ENCODE measurements around the gene NGF. TPM values are rescaled to one million over a fixed set of nuclear protein-coding genes. Genes with fewer than 3 reads are reported as not detected.
"Not testable (repeated sequence)": the region's sequence is repeated elsewhere in the genome, so short reads cannot be mapped to it uniquely, and the experiment has no call there.

Gene NGF
- polyA plus RNA-seq, 1 donor: 1.4 TPM

DNA sequence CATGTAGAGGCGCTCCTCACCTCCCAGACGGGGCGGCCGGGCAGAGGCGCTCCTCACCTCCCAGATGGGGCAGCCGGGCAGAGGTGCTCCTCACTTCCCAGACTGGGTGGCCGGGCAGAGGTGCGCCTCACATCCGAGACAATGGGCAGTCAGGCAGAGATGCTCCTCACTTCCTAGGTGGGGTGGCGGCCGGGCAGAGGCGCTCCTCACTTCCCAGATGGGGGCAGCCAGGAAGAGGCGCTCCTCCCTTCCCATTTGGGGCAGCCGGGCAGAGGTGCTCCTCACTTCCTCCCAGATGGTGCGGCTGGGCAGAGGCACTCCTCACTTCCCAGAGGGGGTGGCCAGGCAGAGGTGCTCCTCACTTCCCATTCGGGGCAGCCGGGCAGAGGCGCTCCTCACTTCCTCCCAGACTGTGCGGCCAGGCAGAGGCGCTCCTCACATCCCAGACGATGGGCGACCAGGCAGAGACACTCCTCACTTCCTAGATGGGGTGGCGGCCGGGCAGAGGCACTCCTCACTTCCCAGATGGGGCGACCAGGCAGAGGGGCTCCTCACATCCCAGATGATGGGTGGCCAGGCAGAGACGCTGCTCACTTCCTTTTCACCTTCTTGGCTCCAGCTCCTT is 22.6 kb upstream of the NGF start:
- not testable (repeated sequence) for DNase-seq; H3K4me3 ChIP-seq (ENCODE audit: low read length); H3K27me3 ChIP-seq (ENCODE audit: control insufficient read depth, insufficient read depth, low read length); H3K36me3 ChIP-seq (ENCODE audit: control insufficient read depth, insufficient read depth, low read length); H3K27ac ChIP-seq (ENCODE audit: low read length); H3K4me1 ChIP-seq (ENCODE audit: control insufficient read depth, insufficient read depth, low read length)
- H3K9me3 ChIP-seq (ENCODE audit: control insufficient read depth, low read depth, low read length): peaks cover 13% of the 10 kb centered on the region
- no CpG with 5 or more reads among the region's 26 CpGs for WGBS (ENCODE audit: insufficient coverage, low lambda C conversion rate)

DNA sequence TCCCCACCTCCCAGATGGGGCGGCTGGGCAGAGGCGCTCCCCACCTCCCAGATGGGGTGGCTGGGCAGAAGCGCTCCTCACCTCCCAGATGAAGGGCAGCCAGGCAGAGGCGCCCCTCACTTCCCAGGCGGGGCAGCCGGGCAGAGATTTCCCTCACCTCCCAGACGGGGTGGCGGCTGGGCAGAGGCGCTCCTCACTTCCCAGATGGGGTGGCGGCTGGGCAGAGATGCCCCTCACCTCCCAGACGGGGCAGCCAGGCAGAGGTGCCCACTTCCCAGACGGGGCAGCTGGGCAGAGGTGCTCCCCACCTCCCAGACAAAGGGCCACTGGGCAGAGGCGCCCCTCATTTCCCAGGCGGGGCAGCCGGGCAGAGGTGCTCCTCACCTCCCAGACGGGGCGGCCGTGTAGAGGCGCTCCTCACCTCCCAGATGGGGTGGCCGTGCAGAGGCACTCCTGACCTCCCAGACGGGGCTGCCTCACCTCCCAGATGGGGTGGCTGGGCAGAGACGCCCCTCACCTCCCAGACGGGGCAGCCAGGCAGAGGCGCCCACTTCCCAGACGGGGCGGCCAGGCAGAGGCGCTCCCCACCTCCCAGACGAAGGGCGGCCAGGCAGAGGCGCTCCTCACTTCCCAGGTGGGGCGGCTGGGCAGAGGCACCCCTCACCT is 21.9 kb upstream of the NGF start:
- H3K9me3 ChIP-seq (ENCODE audit: control insufficient read depth, low read depth, low read length): peaks cover 13% of the 10 kb centered on the region
- not testable (repeated sequence) for DNase-seq
- no CpG with 5 or more reads among the region's 31 CpGs for WGBS (ENCODE audit: insufficient coverage, low lambda C conversion rate)

DNA sequence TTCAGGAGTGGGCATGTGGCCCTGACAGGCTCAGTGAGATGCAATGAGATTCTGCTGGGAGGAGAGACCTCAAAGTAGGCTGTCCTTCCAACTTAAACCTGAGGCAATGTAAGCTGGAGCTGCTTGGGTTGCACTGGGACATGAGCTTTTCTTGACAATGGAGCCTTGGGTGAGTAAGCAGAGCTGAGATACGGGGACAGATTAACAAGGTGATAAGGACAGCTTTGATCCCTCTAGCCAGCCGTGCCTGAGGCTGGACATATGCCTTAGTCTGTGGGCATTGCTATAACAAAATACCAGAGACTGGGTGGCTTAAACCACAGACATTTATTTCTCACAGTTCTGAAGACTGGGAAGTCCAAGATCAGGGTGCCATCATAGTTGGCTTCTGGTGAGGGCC is 18.3 kb upstream of the NGF start:
- no CpG with 5 or more reads among the region's 2 CpGs for WGBS (ENCODE audit: insufficient coverage, low lambda C conversion rate)
- Histone ChIP-seq H3K27me3 (ENCODE audit: control insufficient read depth, insufficient read depth, low read length) (no peaks in the 10 kb centered on the region), H3K27ac (ENCODE audit: low read length) (no peak overlapping the region)

More for the DNA sequence above, 21.9 kb upstream of the NGF start:
- not testable (repeated sequence) for H3K4me1 ChIP-seq (ENCODE audit: control insufficient read depth, insufficient read depth, low read length); H3K4me3 ChIP-seq (ENCODE audit: low read length); H3K27me3 ChIP-seq (ENCODE audit: control insufficient read depth, insufficient read depth, low read length); H3K36me3 ChIP-seq (ENCODE audit: control insufficient read depth, insufficient read depth, low read length); H3K27ac ChIP-seq (ENCODE audit: low read length)

DNA sequence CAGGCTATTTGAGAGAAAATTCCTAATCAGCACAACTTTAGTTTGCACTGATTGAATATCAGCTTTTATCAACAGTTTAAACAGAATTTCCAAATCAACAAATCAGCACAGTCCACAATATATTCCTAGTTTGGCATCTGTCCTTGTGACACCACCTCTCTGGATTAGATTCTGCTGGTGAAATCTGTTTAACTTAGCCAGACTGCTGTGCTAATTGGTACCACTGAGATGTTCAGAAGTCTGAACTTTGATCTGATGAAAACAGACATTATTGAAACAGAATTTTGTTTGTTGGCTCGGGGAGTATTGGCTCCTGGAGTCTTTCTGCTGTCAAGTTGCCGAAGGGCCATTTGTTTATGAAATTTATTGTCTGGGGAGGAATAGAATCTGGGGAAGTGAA is 17.0 kb upstream of the NGF start:
- no peak overlapping the region for H3K4me3 ChIP-seq (ENCODE audit: low read length)
- H3K9me3 ChIP-seq (ENCODE audit: control insufficient read depth, low read depth, low read length): peaks cover 6% of the 10 kb centered on the region
- no CpG with 5 or more reads among the region's 2 CpGs for WGBS (ENCODE audit: insufficient coverage, low lambda C conversion rate)
- no peaks in the 10 kb centered on the region for H3K36me3 ChIP-seq (ENCODE audit: control insufficient read depth, insufficient read depth, low read length)
- no peaks in the 10 kb centered on the region for H3K27me3 ChIP-seq (ENCODE audit: control insufficient read depth, insufficient read depth, low read length)
- H3K4me1 ChIP-seq (ENCODE audit: control insufficient read depth, insufficient read depth, low read length): no peaks in the 10 kb centered on the region
- H3K27ac ChIP-seq (ENCODE audit: low read length): no peak overlapping the region
- DNase-seq: no peak

More for the DNA sequence above, 18.3 kb upstream of the NGF start:
- H3K36me3 ChIP-seq (ENCODE audit: control insufficient read depth, insufficient read depth, low read length): no peaks in the 10 kb centered on the region
- DNase-seq: no peak
- H3K4me3 ChIP-seq (ENCODE audit: low read length): no peak overlapping the region
- peaks cover 13% of the 10 kb centered on the region for H3K9me3 ChIP-seq (ENCODE audit: control insufficient read depth, low read depth, low read length)
- H3K4me1 ChIP-seq (ENCODE audit: control insufficient read depth, insufficient read depth, low read length): no peaks in the 10 kb centered on the region

DNA sequence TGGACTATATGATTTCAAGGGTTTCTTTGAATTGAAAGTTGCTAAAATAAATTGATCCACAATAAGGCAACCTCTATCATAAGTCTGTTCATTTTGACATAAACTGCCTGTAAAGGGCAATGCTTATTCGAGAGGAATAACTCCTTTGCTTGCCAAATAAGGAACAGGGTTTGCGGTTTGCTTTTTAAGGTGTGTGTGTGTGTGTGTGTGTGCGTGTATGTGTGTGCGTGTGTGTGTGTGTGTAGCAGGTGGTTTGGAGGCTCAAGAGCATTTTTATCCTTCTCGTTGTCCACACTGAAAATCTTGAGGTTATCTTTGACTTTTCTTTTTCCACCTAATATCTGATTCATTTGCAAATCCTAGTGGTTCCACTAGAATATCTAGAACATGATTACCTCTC is 13.1 kb upstream of the NGF start:
- DNase-seq: no peak
- no peaks in the 10 kb centered on the region for H3K9me3 ChIP-seq (ENCODE audit: control insufficient read depth, low read depth, low read length)
- no CpG with 5 or more reads among the region's 5 CpGs for WGBS (ENCODE audit: insufficient coverage, low lambda C conversion rate)

DNA sequence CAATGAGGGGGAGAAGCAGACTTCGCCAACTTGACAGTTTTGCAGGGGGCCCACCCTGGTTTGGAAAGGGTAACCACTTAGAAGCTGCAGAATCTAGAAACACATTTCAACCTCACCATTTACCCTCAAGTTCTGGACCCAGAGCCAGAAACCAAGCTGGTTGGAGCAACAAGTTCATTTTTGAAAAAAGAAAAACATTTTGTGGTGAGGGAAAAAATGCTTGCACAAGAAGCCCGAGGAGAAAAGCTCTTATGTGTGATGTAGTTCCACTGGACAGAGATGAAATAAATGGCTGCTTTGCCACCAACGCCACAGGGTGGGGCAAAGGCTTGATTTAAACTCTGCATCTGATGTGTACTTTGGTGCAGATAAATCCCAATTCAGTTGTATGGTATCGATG is 10.6 kb upstream of the NGF start:
- WGBS (ENCODE audit: insufficient coverage, low lambda C conversion rate): no CpG with 5 or more reads among the region's 4 CpGs
- H3K4me3 ChIP-seq (ENCODE audit: low read length): no peak overlapping the region
- H3K27me3 ChIP-seq (ENCODE audit: control insufficient read depth, insufficient read depth, low read length): peaks cover 3% of the 10 kb centered on the region
- no peak overlapping the region for H3K27ac ChIP-seq (ENCODE audit: low read length)
- H3K36me3 ChIP-seq (ENCODE audit: control insufficient read depth, insufficient read depth, low read length): no peaks in the 10 kb centered on the region
- DNase-seq: no peak
- H3K9me3 ChIP-seq (ENCODE audit: control insufficient read depth, low read depth, low read length): no peaks in the 10 kb centered on the region
- H3K4me1 ChIP-seq (ENCODE audit: control insufficient read depth, insufficient read depth, low read length): no peaks in the 10 kb centered on the region

More for the DNA sequence above, 13.1 kb upstream of the NGF start:
- Histone ChIP-seq H3K4me3 (ENCODE audit: low read length) (no peak overlapping the region), H3K27ac (ENCODE audit: low read length) (no peak overlapping the region), H3K4me1 (ENCODE audit: control insufficient read depth, insufficient read depth, low read length) (no peaks in the 10 kb centered on the region), H3K36me3 (ENCODE audit: control insufficient read depth, insufficient read depth, low read length) (no peaks in the 10 kb centered on the region), H3K27me3 (ENCODE audit: control insufficient read depth, insufficient read depth, low read length) (peaks cover 3% of the 10 kb centered on the region)

DNA sequence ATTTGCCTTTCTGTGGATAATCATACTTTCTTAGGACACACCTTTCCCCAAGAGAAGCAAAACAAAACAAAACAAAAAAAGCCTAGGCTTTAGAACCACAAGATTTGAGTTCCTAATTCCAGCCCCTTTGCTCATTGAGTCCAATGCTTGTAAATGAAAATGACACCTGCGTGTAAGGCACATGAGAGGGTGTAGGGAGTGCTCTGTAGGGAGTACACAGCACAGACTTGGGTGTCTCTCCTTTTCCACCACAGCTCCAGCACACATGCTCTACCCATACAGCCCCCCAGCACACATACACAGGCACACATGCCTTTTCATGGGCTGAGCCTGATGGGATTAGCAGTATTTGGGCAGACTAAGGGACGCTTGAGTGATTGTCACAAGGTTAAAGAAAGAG is 9.2 kb upstream of the NGF start:
- no peaks in the 10 kb centered on the region for H3K36me3 ChIP-seq (ENCODE audit: control insufficient read depth, insufficient read depth, low read length)
- no CpG with 5 or more reads among the region's 2 CpGs for WGBS (ENCODE audit: insufficient coverage, low lambda C conversion rate)
- no peaks in the 10 kb centered on the region for H3K9me3 ChIP-seq (ENCODE audit: control insufficient read depth, low read depth, low read length)
- H3K27me3 ChIP-seq (ENCODE audit: control insufficient read depth, insufficient read depth, low read length): peaks cover 6% of the 10 kb centered on the region
- no peak for DNase-seq
- no peak overlapping the region for H3K27ac ChIP-seq (ENCODE audit: low read length)
- no peaks in the 10 kb centered on the region for H3K4me1 ChIP-seq (ENCODE audit: control insufficient read depth, insufficient read depth, low read length)
- no peak overlapping the region for H3K4me3 ChIP-seq (ENCODE audit: low read length)

DNA sequence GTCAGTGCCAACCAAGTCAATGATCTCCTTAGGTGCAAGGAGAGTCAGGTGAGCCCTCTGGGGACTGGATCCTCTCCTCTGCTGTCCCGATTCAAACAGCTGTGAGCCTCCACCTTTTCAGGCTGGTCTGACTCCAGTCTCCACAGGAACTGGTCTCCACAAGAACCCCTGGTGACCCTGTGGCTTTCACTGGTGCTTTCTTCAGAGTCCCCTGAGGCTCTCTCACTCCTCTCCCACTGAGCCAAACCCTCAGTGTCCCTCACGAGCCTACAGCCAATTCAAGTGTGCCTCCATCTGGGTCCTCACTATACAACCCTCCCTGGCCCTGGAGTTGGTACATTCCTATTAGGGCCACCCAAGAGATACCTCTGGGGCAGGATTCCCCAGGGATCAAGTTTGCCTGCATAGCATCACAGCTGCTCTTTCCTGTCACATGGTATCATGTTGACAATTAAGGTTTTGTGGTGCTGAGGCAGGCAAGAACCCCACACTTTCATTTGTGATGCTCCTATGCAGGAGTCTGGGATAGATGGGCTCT is 5.2 kb upstream of the NGF start:
- H3K27me3 ChIP-seq (ENCODE audit: control insufficient read depth, insufficient read depth, low read length): peaks cover 25% of the 10 kb centered on the region
- H3K27ac ChIP-seq (ENCODE audit: low read length): no peak overlapping the region
- H3K4me3 ChIP-seq (ENCODE audit: low read length): no peak overlapping the region
- H3K36me3 ChIP-seq (ENCODE audit: control insufficient read depth, insufficient read depth, low read length): no peaks in the 10 kb centered on the region
- H3K9me3 ChIP-seq (ENCODE audit: control insufficient read depth, low read depth, low read length): peaks cover 3% of the 10 kb centered on the region
- DNase-seq: no peak
- no CpG with 5 or more reads among the region's 2 CpGs for WGBS (ENCODE audit: insufficient coverage, low lambda C conversion rate)
- no peaks in the 10 kb centered on the region for H3K4me1 ChIP-seq (ENCODE audit: control insufficient read depth, insufficient read depth, low read length)

DNA sequence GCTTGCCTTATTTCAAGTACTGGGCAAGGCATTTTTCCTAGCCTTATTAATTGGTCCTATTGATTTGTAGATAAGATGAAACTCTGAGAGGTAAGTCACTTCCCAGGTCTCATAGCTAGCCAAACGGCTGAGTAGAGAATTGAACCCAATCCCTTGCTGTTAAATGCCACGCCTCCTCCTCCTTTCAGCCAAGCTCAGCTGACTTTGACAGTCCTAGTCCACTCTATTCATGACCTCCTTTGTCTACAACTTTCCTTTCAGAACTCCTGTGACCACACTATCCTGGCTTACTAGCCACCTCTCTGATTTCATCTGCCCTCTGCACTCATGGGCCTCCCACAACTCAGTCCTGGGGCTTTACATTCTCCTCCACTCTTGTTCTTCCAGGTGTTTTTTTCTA is 3.9 kb upstream of the NGF start:
- no peak overlapping the region for H3K27ac ChIP-seq (ENCODE audit: low read length)
- peaks cover 39% of the 10 kb centered on the region for H3K27me3 ChIP-seq (ENCODE audit: control insufficient read depth, insufficient read depth, low read length)
- 100% methylated on average over 1 of the region's 2 CpGs for WGBS (ENCODE audit: insufficient coverage, low lambda C conversion rate)
- H3K36me3 ChIP-seq (ENCODE audit: control insufficient read depth, insufficient read depth, low read length): no peaks in the 10 kb centered on the region
- no peak overlapping the region for H3K4me3 ChIP-seq (ENCODE audit: low read length)
- H3K4me1 ChIP-seq (ENCODE audit: control insufficient read depth, insufficient read depth, low read length): no peaks in the 10 kb centered on the region
- peaks cover 5% of the 10 kb centered on the region for H3K9me3 ChIP-seq (ENCODE audit: control insufficient read depth, low read depth, low read length)
- no peak for DNase-seq

DNA sequence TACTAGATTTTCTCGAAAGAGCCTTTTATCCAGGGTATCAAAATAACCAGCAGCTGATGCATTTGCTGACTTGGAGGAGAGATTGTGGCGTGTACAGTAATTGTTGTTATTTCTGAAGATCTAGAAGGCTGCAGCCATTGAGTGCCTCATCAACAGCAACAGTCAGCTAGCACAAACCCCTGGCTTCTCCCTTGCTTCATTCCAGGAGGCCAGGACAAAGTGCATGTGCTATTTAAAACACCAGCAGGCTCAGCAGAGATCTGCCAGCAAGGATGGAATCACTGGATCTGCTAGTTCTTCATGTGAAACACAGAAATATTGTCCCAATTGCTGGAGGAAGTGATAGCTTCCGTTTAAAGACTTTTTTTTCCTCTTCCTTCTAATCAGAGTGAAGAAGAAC is 2.8 kb upstream of the NGF start:
- Histone ChIP-seq H3K4me1 (ENCODE audit: control insufficient read depth, insufficient read depth, low read length) (no peaks in the 10 kb centered on the region), H3K36me3 (ENCODE audit: control insufficient read depth, insufficient read depth, low read length) (no peaks in the 10 kb centered on the region), H3K4me3 (ENCODE audit: low read length) (no peak overlapping the region), H3K9me3 (ENCODE audit: control insufficient read depth, low read depth, low read length) (peaks cover 5% of the 10 kb centered on the region), H3K27me3 (ENCODE audit: control insufficient read depth, insufficient read depth, low read length) (peaks cover 46% of the 10 kb centered on the region), H3K27ac (ENCODE audit: low read length) (no peak overlapping the region)
- WGBS (ENCODE audit: insufficient coverage, low lambda C conversion rate): no CpG with 5 or more reads among the region's 3 CpGs
- peak in 1 of 2 donors; percentile 24 for DNase-seq

DNA sequence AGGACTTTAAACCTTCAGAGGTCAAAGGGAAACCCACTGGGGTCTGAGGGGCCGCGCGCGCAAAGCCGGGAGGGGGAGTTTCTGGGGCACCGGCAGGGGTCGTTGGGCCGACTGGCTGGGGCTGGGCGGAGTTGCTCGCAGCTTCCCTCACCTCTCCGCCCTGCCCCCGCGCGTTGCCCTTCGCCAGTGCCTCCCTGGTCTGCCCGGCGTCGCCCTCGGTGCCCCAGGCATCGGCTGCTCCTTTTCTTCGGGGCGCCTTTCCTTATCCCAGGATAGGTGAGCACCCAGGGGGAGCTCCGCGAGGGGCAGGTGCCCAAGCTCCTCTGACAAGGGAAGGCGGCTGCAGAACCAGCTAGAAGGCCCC is 390 bp upstream of the NGF start:
- no peaks in the 10 kb centered on the region for H3K4me1 ChIP-seq (ENCODE audit: control insufficient read depth, insufficient read depth, low read length)
- H3K27me3 ChIP-seq (ENCODE audit: control insufficient read depth, insufficient read depth, low read length): peaks cover 48% of the 10 kb centered on the region
- H3K27ac ChIP-seq (ENCODE audit: low read length): no peak overlapping the region
- DNase-seq: no peak
- H3K4me3 ChIP-seq (ENCODE audit: low read length): no peak overlapping the region
- peaks cover 5% of the 10 kb centered on the region for H3K9me3 ChIP-seq (ENCODE audit: control insufficient read depth, low read depth, low read length)
- no CpG with 5 or more reads among the region's 25 CpGs for WGBS (ENCODE audit: insufficient coverage, low lambda C conversion rate)
- H3K36me3 ChIP-seq (ENCODE audit: control insufficient read depth, insufficient read depth, low read length): no peaks in the 10 kb centered on the region
